ENCODE measurements around the gene SMPX.
A peak's percentile ranks its signal among the peaks of the same experiment; 100 is the strongest.
"Not testable (repeated sequence)": the region's sequence is repeated elsewhere in the genome, so short reads cannot be mapped to it uniquely, and the experiment has no call there.

The SMPX gene

GRCh38 chrX:21757960-21758359 lies at the start of gene SMPX:
Gene SMPX, minus strand, starts transcription at chrX:21758116. Its CDS starts 3,826 bp downstream, at chrX:21754290.
- no peak for DNase-seq

DNA sequence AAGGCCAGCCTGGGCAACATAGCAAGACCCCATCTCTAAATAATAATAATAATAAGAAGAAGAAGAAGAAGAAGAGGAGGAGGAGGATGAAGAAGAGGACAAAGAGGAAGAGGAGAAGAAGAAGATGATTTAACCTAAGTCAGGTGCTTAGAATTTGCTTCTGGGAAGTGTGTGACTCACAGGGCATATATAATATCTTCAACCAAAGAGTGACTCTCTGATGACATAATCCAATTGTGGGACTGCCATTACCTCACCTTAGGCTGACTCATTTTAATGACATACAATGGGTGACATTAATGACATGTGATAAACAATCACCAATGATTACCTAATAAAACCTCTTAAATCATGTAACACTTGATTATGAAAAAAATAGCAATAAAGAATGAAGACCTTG lies 48.8 kb upstream of the SMPX start:
- DNase-seq: no peak

DNA sequence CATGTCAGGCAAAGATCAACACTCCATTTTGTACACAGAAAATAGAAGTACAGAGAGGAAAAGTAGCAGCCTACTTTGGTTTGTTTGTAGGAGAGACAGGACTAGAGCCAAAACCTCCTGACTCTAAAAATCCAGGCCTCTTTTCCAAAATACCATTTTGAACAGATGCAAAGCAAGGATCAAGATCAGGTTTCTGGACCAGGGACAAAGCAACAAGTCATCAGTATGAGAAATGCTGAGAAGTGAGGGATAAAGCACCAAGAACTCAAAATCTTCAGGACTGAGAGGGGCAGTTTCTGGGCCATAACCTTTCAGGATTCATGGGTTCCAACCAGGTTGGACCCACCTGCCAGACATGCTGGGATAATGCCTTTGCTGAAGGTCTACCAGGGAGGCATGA lies 44.9 kb upstream of the SMPX start:
- DNase-seq: no peak

DNA sequence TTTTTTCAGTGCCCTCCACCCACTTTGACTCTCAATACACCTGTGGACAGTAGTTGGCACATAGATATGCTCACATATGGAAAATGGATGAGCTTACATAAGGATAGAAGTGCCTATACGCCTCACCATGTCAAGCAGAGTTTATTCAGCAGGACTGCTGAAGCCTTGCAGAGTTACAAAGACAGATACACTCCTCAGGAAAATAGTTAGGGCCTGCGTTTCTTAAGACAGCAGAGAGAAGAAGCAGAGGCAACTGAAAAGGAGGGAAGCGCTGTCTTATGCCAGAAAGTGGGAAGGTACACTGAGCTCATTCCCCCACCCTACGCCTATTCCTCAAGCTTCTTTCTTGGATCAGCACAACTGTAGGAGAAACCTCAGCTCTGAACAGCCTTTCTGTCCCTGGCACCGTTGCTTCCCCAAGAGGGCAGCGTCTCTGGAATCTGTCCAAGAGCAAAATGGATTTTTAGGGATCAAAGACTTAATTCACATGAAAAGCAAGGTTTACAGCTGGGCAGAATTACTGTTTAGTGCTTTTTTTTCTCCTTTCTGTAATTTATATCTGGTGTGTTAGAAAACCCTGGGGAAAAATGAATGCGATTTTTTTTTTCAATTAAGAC lies 44.2 kb upstream of the SMPX start:
- peak; percentile 40 for DNase-seq

DNA sequence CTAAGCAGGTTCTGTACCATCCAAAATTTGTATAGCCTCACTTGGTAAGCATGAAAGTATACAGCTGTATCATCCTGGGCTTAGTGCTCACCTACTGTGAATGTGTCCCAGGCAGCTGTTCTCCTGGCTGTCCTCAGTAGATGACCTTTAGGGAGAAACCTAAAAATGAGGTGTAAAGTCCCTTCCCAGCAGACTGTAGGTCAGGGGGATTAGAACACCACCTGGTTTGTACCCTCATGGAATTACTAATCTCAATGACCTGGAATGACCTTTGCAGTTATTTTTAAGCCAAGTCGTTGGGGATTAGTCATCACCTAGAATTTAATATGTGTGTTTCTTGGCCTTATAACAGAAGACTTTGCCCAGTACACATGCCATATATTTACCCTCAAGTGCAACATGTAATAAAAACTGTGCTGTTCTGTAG lies 42.4 kb upstream of the SMPX start:
- DNase-seq: no peak

GRCh38 chrX:21799767-21800166 lies 41.9 kb upstream of the SMPX start:
- no peak for DNase-seq

DNA sequence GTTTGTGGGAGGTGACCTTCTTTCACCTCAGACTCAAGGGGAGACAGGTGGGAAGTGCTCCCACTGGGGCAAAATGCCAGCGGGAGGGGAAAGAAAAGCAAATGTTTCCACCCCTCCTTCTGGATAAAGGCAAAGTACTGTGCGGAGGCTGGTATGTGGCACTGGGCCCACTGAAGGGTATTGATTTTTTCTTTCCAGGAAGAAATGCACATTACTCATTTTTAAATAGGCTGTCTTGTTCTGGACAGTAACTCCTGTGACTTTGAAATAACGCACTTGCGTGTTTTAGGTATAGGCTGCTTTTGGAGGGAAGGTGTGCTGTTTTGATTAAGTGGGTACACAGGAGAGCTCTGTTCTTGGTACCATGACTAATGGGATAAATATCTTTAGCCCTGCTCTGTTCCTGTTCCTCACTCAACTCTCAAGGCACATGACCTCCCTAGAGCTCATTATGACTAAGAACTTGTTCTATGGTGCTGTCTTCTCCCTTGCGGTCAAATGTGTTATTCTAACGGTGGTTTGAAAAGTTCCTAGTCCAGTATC lies 40.8 kb upstream of the SMPX start:
- DNase-seq: peak; percentile 70

DNA sequence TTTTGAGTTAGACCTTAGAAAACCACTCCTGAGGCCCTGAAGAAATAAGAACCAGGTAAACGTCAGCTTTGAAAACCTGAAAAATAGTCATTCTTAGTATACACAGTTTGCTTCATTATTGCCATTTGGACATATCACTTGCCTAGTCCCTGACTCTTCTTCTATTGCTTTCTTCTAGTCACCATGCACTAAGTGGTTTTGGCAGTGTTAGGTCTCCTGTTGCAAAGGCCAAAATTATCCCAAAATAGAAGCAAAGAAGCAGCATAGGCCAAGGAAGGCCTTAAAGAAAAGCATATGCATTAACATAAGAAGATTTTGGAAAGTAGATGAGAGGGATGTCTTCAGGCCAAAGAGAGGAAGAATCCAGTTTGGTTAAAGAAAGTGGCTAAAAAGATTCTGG lies 24.1 kb upstream of the SMPX start:
- DNase-seq: no peak

DNA sequence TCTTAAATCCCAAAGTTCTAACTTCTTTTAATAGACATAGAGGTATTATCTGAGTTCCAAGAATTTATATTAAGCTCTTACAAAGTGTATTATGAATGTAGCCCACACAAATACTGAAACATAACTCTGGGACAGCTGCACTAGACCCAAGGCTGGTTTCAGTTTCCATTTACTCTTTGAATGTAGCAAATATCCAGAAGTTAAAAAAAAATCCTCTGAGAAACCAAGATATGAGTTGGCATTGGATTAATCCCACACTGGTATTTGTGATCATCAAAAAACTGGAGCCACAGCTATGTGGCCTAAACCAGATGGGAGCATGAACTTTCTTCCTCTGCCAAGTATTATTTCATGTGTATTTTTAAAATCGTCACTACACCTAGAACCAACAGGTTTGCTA lies 23.6 kb upstream of the SMPX start:
- DNase-seq: peak; percentile 56

DNA sequence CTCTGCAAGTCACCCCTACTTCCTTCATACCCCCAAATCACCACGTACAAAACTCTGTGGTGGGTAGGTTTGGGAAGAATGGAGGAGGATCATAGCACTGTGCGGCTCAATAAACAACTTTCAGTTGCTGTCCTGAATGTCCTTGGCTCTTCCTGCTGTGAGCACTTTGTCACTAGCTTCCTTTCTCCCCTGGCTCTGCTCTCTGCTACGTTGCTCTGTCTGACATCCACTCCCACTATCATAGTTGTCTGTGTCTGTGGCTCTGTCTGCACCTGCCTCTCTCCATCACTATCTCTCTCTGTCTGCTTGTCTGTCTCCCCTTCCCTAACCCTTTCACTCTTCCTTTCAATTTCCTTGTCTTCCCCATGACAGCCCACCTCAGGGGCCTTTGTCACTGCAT lies 21.2 kb upstream of the SMPX start:
- DNase-seq: no peak

GRCh38 chrX:21778236-21778635 lies 20.3 kb upstream of the SMPX start:
- peak; percentile 83 for DNase-seq

- DNase-seq: not testable (repeated sequence)
Measured at GRCh38 chrX:21775128-21775527, 17.2 kb upstream of the SMPX start.

GRCh38 chrX:21773036-21773435 lies 15.1 kb upstream of the SMPX start:
- not testable (repeated sequence) for DNase-seq

DNA sequence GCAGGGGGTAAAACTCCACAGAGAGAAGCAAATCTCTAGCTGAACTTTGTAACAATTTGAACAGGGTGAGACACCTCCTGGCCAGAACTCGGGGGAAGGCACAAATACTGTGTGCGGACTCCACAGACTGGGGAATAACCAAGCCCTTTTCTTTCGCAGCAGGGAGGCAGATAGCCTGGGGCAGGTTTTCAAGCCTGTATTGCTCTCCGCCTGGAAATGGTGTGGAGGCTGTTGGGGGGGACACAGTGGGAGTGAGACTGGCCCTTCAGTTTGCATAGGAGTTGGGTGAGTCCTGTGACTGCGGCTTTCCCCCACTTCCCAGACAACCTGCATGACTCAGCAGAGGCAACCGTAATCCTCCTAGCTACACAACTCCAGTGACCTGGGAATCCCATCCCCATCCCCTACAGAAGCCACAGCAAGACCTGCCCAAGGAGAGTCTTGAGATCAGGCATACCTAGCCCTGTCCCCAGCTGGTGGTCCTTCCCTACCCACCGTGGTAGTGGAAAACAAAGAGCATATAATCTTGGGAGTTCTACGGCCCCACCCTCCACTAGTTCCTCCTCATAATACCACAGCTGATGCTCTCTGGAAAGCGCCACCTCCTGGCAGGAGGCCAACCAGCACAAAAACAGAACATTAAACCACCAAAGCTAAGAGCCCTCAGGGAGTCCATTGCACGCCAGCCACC lies 12.9 kb upstream of the SMPX start:
- peak; percentile 0 for DNase-seq

DNA sequence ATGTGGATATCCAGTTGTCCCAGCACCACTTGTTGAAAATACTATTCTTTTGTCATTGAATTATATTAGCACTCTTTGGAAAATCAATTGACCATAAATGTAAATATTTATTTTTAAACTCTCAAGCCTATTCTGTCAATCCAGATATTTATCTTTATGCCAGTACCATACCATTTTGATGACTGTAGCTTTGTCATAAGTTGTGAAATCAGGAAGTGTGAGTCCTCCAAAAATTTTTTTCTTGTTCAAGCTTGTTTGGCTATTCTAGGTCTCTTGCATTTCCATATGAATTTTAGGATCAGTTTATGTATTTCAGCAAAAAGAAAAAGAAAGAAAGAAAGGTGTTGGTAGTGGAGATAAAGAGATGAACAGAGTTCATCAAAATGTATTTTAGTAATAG lies 8.2 kb upstream of the SMPX start:
- DNase-seq: no peak

DNA sequence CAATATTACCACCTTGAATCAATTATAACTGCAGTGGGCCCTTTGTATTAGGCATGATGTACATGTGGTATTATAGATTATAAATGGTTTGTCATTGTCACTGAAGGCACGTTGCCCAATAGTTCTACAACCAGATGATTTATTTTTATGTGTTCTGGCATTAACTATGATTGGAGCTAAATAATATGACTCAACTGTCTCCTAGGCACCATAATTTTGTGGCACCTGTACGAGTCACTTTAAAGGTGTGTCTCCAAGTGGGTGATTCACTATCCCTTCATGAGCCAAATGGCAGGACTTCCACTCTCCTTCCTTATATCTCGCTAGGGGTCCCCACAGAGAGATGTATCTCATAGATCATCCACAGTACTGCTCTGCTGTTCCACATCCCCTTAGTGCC lies 6.1 kb upstream of the SMPX start:
- DNase-seq: no peak

GRCh38 chrX:21758488-21758887 lies 572 bp upstream of the SMPX start:
- no peak for DNase-seq

GRCh38 chrX:21756785-21757529 lies 959 bp downstream of the SMPX start:
- no peak for DNase-seq

DNA sequence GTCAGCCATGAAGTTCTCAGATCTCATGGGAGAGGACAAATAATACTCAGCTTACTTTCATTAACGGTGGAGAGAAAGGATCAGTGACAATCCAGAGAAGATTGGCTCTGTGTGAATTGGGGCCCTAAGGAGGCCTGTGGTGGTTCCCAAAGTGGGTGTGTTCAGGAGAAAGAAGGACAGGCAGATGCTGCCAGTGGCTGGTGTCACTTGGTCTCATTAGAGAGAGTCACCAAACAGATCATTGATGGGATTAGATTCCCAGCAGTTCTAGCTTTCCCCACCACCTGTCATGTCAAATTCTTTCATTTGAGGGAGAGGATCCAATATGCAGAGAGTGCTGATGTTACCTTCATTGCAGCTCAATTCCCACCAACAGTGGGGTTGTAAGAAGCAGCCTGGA lies 8.0 kb downstream of the SMPX start:
- DNase-seq: peak; percentile 21

GRCh38 chrX:21748235-21748634 lies 9.7 kb downstream of the SMPX start:
- DNase-seq: no peak

DNA sequence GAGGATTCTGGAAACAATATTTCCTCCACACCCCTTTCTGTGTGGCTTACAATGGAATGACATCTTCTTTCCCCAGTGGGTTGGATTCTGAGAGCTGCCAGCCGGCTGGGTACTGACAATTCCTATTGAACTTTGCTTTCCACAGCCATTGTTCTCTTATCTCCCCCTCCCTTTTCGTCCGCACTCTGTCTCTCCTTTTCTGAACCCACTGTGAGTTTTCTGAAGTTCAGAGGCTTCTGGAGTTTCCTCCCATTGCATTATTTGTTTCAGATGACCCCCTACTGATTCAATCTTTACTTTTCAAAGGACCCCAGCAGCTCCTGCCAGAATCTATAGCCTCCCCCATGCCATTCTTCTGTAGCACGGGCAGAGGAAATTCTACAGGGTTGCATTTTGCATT lies 10.4 kb downstream of the SMPX start:
- no peak for DNase-seq

GRCh38 chrX:21745756-21746155 lies 12.2 kb downstream of the SMPX start:
- no peak for DNase-seq

DNA sequence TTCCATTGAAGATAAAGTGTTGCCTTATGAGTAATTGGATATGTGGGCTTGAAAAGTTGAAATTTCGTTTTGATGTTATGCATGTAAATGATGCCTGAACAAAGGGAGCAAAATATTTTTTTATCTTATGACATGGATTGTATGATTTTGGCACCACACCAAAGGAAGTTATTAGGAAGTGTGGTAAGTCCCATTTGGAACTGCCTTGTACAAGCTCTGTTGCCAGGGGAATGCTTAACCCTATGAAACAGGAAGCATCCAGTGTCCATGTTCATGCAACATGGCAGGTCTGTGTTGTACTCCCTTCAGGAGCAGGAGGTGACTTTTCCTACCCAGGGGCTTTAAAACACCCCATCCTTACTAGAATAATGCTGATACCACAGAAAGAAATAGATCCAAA lies 13.2 kb downstream of the SMPX start:
- DNase-seq: no peak

DNA sequence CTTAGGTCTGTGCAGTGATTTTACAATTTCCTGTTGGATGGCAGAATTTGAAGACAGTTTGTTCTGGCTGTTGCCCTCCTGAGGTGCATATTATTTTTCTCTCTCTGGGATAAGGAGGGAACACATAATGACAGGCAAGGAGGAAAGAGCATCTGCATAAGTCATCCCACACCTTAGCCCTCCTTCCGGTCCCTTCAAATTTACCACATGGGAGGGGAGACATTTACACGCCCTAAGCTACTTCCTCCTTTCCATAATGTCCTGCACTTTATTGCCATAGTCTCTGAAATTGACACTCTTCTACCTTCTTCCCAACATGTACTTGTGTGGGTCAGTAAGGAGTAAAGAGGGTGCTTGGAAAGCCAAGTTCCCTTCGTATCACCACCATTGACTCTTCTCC lies 13.9 kb downstream of the SMPX start:
- DNase-seq: no peak

All from NCI-H2171 treated with DMSO at 0.1 percent for 48 hours (cell line).